ENCODE measurements around the gene HMGCL. TPM values are rescaled to one million over a fixed set of nuclear protein-coding genes. Genes with fewer than 3 reads are reported as not detected.
A peak's percentile ranks its signal among the peaks of the same experiment; 100 is the strongest.

HMGCL gene
- total RNA-seq, result 10 to 100 TPM; 27.5 to 53.3 (median 36.5) TPM

DNA sequence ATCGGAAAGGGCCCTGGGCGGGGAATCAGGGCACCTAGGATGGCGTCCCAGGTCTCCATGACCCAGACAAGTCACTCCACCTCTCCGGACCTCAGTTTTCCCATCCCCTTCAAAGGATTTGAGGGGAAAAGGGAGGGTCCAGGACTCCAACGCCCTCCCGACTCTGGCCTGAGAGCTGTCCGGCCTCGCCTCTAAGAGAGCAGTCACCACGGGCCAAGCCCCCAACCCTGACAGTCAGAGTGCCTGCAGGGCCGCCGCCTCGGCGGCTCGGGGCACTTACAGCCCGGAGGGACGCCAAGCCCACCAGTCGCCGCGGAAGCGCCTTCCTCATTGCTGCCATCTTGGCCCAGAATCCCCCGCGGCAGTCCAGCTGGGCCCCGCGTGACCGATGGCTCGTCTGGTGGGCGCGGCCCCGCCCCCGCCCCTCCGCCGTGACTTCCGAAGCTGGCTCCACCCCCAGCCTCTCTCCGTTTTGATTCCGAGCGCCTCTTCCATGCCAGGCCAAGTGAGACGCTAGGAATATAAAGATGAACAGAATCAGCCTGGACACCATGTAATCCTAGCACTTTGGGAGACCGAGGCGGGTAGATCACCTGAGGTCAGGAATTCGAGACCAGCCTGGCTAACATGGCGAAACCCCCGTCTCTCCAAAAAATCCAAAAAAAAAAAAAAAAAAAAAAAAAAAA is at the start of gene HMGCL:
Gene HMGCL, minus strand, starts transcription at position 354 of the 686 bp plus-strand sequence. Its CDS starts 14 bp downstream, at position 340.
- TF ChIP-seq EP300 (IDR thresholded peaks at IDR 0.05), result peak in 1 of 4 donors; percentile 49
- no peak for TF ChIP-seq CTCF (IDR thresholded peaks at IDR 0.05)
- peak; percentile 97 for TF ChIP-seq POLR2AphosphoS5 (IDR thresholded peaks at IDR 0.05)
- TF ChIP-seq POLR2A (IDR thresholded peaks at IDR 0.05), result peak; percentile 47 to 94 (median 89)
- DNase-seq, result peak; percentile 94 to 98
- peak within 1 kb of the TSS; percentile 91 to 98 (median 94) for H3K27ac ChIP-seq
- H3K9me3 ChIP-seq, result no peaks in the 10 kb centered on the region
- WGBS, 2 donors, result 1% methylated on average over 12 to 36 of the region's 42 CpGs
- ATAC-seq (ENCODE audit: low FRiP score in 2 of 2), result peak; percentile 97 to 100
- H3K27me3 ChIP-seq, result no peaks in the 10 kb centered on the region
- peak within 1 kb of the TSS; percentile 72 to 96 (median 82) for H3K4me3 ChIP-seq
- H3K4me1 ChIP-seq, result peaks cover 7 to 13% (median 9%) of the 10 kb centered on the region in 4 donors
- no peaks in the 10 kb centered on the region for H3K36me3 ChIP-seq

DNA sequence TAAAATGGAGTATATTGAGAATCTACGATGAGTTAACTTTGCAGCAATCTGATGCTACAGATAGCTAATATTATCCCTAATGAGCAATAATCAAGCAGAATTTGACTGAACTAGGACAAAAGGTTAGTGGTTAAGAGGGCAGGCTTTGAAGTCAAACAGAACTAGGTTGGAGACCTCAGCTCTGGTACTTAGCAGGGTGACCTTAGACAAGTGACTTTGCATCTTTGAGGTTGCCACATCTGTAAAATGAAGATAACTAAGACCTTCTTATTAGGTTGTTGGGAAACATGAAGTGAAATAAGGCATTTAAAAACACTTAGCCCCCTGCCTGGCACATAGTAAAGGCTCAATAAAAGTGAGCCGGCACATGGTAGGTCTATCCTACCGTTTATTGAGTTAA is 47.2 kb upstream of the HMGCL start:
- 88 to 92% methylated on average over 3 of the region's 3 CpGs for WGBS, 2 donors
- Histone ChIP-seq H3K9me3 (no peaks in the 10 kb centered on the region), H3K4me3 (no peak overlapping the region), H3K27ac (no peak overlapping the region), H3K27me3 (no peaks in the 10 kb centered on the region), H3K4me1 (peaks cover 2 to 13% (median 9%) of the 10 kb centered on the region in 4 donors), H3K36me3 (no peaks in the 10 kb centered on the region)
- DNase-seq (no peak), ATAC-seq (ENCODE audit: low FRiP score in 2 of 2) (no peak)
- TF ChIP-seq POLR2A (IDR thresholded peaks at IDR 0.05) (no peak), POLR2AphosphoS5 (IDR thresholded peaks at IDR 0.05) (no peak), EP300 (IDR thresholded peaks at IDR 0.05) (no peak), CTCF (IDR thresholded peaks at IDR 0.05) (no peak)

DNA sequence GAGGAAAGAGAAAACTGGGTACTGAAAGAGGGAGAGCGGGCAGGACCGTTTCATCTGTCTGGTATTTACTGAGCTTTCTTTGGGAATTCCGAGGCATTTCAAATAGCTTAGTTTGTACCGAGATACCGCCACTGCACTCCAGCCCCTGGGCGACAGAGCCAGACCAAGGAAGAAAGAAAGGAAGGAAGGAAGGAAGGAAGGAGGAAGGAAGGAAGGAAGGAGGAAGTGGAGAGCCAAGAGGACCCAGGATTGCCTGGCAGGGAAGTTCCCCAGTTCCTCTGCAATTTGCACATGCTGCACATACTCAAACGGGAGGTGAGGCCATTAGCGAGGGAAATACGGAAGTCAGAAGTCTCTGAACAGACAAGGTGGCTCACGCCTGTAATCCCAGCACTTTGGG is 43.8 kb upstream of the HMGCL start:
- no peak for TF ChIP-seq EP300 (IDR thresholded peaks at IDR 0.05)
- TF ChIP-seq POLR2AphosphoS5 (IDR thresholded peaks at IDR 0.05), result no peak
- no peak for TF ChIP-seq CTCF (IDR thresholded peaks at IDR 0.05)
- TF ChIP-seq POLR2A (IDR thresholded peaks at IDR 0.05), result no peak
- H3K27me3 ChIP-seq, result no peaks in the 10 kb centered on the region
- H3K36me3 ChIP-seq, result peaks cover 0 to 12% (median 3%) of the 10 kb centered on the region in 4 donors
- peak overlapping the region; percentile 59 to 84 (median 74) for H3K27ac ChIP-seq
- ATAC-seq (ENCODE audit: low FRiP score in 2 of 2) (peak in 1 of 2 donors; percentile 3), DNase-seq (peak in 1 of 2 donors; percentile 49)
- H3K4me1 ChIP-seq, result peaks cover 21 to 34% (median 29%) of the 10 kb centered on the region in 4 donors
- H3K4me3 ChIP-seq, result peak overlapping the region in 3 of 4 donors; percentile 60 to 85 (median 72)
- H3K9me3 ChIP-seq, result no peaks in the 10 kb centered on the region
- 43 to 49% methylated on average over 10 of the region's 10 CpGs for WGBS, 2 donors

GRCh38 chr1:23868557-23869016 is 43.4 kb upstream of the HMGCL start:
- H3K9me3 ChIP-seq, result no peaks in the 10 kb centered on the region
- H3K27me3 ChIP-seq, result no peaks in the 10 kb centered on the region
- peaks cover 21 to 34% (median 29%) of the 10 kb centered on the region in 4 donors for H3K4me1 ChIP-seq
- no peak for TF ChIP-seq EP300 (IDR thresholded peaks at IDR 0.05)
- TF ChIP-seq CTCF (IDR thresholded peaks at IDR 0.05), result peak in 1 of 6 experiments; percentile 14
- TF ChIP-seq POLR2AphosphoS5 (IDR thresholded peaks at IDR 0.05), result no peak
- TF ChIP-seq POLR2A (IDR thresholded peaks at IDR 0.05), result no peak
- peak overlapping the region; percentile 20 to 85 (median 66) for H3K4me3 ChIP-seq
- WGBS, 2 donors, result 11 to 18% methylated on average over 20 of the region's 20 CpGs
- DNase-seq, result no peak
- H3K27ac ChIP-seq, result peak overlapping the region; percentile 59 to 84 (median 74)
- peak; percentile 3 to 13 for ATAC-seq (ENCODE audit: low FRiP score in 2 of 2)
- H3K36me3 ChIP-seq, result peaks cover 0 to 14% (median 3%) of the 10 kb centered on the region in 4 donors
